Astrocyte (in vitro differentiated cells and primary cell): ENCODE results near the gene ALG14.

ENCODE experiments used
- EZH2 ChIP-seq: IDR thresholded peaks from 2 replicates; pipeline ENCODE4 v1.6.1; 2012; ENCODE audit warnings: mild to moderate bottlenecking, low read length, inconsistent platforms; ENCODE audit not compliant: insufficient read depth
- TF ChIP-seq, protein P1 (sequence below): IDR thresholded peaks from 2 replicates; pipeline ENCODE4 v1.5.1; 2011; ENCODE audit warnings: low read depth, mild to moderate bottlenecking, inconsistent platforms, low read length, moderate library complexity; ENCODE audit not compliant: insufficient read depth

DNA sequence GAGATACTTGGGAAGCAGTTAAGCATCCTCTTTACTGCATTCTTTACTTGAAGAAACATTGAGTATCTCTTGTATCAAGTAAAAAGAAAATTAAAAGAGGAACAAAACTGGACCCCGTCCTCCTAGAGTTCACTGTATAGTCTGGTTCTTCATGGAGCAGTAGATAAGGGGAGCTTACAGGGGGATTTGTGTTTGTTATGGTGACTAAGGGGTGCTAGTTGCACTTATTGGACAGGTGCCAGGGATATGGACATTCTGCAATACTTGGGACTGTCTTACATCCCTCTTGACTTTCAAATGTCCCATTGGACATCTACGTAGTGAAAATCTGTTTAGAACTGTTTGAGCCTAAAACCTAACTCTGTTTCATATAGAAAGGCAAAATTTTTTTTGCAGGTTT, 67.2 kb downstream of the ALG14 start:
- TF ChIP-seq, protein P1, sequence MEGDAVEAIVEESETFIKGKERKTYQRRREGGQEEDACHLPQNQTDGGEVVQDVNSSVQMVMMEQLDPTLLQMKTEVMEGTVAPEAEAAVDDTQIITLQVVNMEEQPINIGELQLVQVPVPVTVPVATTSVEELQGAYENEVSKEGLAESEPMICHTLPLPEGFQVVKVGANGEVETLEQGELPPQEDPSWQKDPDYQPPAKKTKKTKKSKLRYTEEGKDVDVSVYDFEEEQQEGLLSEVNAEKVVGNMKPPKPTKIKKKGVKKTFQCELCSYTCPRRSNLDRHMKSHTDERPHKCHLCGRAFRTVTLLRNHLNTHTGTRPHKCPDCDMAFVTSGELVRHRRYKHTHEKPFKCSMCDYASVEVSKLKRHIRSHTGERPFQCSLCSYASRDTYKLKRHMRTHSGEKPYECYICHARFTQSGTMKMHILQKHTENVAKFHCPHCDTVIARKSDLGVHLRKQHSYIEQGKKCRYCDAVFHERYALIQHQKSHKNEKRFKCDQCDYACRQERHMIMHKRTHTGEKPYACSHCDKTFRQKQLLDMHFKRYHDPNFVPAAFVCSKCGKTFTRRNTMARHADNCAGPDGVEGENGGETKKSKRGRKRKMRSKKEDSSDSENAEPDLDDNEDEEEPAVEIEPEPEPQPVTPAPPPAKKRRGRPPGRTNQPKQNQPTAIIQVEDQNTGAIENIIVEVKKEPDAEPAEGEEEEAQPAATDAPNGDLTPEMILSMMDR: no peak
- no peak for TF ChIP-seq EZH2
